HEK293T (cell line): ENCODE results near the gene CNPPD1.

Experiments
- CTCF ChIA-PET: fragments of 350-600 bp; formaldehyde crosslinking; extraction: SDS; loops from one replicate; lab custom pipeline; 2021; ENCODE audit warnings: antibody characterized with exemption, inconsistent platforms; lab: Yijun Ruan, JAX
- POLR2A ChIA-PET: fragments of 350-600 bp; formaldehyde crosslinking; extraction: SDS; loops from one replicate; lab custom pipeline; 2020; ENCODE audit warnings: antibody characterized with exemption, inconsistent platforms; lab: Yijun Ruan, JAX
- DNase-seq: peaks from one replicate; pipeline ENCODE4 v3.0.0; 2012; ENCODE audit warnings: mixed read lengths; ENCODE audit errors: extremely low spot score
- ARNT ChIP-seq: fragments of 450-650 bp; IDR thresholded peaks from 2 replicates; pipeline ENCODE4 v1.6.1; 2017; ENCODE audit warnings: mild to moderate bottlenecking
- BHLHE40 ChIP-seq: fragments of 450-650 bp; IDR thresholded peaks from 2 replicates; pipeline ENCODE4 v1.6.1; 2016; ENCODE audit warnings: mild to moderate bottlenecking, moderate library complexity, borderline replicate concordance
- CTBP1 ChIP-seq: fragments of 450-650 bp; IDR thresholded peaks from 2 replicates; pipeline ENCODE4 v1.6.1; 2016; ENCODE audit warnings: borderline replicate concordance
- ELF4 ChIP-seq: fragments of 450-650 bp; IDR thresholded peaks from 2 replicates; pipeline ENCODE4 v1.6.1; 2017; ENCODE audit warnings: antibody characterized with exemption
- FOXA1 ChIP-seq: fragments of 450-650 bp; IDR thresholded peaks from 2 replicates; pipeline ENCODE4 v1.6.1; 2016; ENCODE audit warnings: mild to moderate bottlenecking
- FOXK2 ChIP-seq: fragments of 450-650 bp; IDR thresholded peaks from 2 replicates; pipeline ENCODE4 v1.6.1; 2016; ENCODE audit warnings: mild to moderate bottlenecking
- FOXM1 ChIP-seq: fragments of 450-650 bp; IDR thresholded peaks from 2 replicates; pipeline ENCODE4 v1.6.1; 2017; ENCODE audit warnings: mild to moderate bottlenecking, borderline replicate concordance
- HDGF ChIP-seq: fragments of 450-650 bp; IDR thresholded peaks from 2 replicates; pipeline ENCODE4 v1.6.1; 2017; ENCODE audit warnings: antibody characterized with exemption, borderline replicate concordance
- L3MBTL2 ChIP-seq: fragments of 450-650 bp; conservative IDR thresholded peaks from 2 replicates; pipeline ENCODE4 v1.6.1; 2016; ENCODE audit warnings: mild to moderate bottlenecking
- LEF1 ChIP-seq: fragments of 450-650 bp; IDR thresholded peaks from 2 replicates; pipeline ENCODE4 v1.6.1; 2017; ENCODE audit warnings: mild to moderate bottlenecking, borderline replicate concordance
- NFRKB ChIP-seq: fragments of 450-650 bp; IDR thresholded peaks from 2 replicates; pipeline ENCODE4 v1.6.1; 2016; ENCODE audit warnings: mild to moderate bottlenecking, moderate library complexity
- SP1 ChIP-seq: fragments of 450-650 bp; IDR thresholded peaks from 2 replicates; pipeline ENCODE4 v1.6.1; 2017
- SUZ12 ChIP-seq: fragments of 450-650 bp; IDR thresholded peaks from 2 replicates; pipeline ENCODE4 v1.6.1; 2016; ENCODE audit warnings: mild to moderate bottlenecking
- TARDBP ChIP-seq: fragments of 450-650 bp; IDR thresholded peaks from 2 replicates; pipeline ENCODE4 v1.6.1; 2016
- ZNF384 ChIP-seq: fragments of 450-650 bp; IDR thresholded peaks from 2 replicates; pipeline ENCODE4 v1.6.1; 2016
- TF ChIP-seq, protein P1 (sequence below): fragments of 450-650 bp; IDR thresholded peaks from 2 replicates; pipeline ENCODE4 v1.6.1; 2016

The CNPPD1 gene

GRCh38 chr2:219220652-219221402, 44.1 kb upstream of the CNPPD1 start:
- no peak for DNase-seq
- ChIA-PET CTCF (no interaction called here), POLR2A (interaction anchor here (1.0 to 2.7 kb wide), 2 partner anchors 15 to 25 kb away, joined by 3 to 13 read pairs; partner anchors contain the start of genes GLB1L and STK16)
- TF ChIP-seq CTBP1 = no peak
- no peak for TF ChIP-seq SUZ12
- no peak for TF ChIP-seq L3MBTL2
- no peak for TF ChIP-seq LEF1

DNA sequence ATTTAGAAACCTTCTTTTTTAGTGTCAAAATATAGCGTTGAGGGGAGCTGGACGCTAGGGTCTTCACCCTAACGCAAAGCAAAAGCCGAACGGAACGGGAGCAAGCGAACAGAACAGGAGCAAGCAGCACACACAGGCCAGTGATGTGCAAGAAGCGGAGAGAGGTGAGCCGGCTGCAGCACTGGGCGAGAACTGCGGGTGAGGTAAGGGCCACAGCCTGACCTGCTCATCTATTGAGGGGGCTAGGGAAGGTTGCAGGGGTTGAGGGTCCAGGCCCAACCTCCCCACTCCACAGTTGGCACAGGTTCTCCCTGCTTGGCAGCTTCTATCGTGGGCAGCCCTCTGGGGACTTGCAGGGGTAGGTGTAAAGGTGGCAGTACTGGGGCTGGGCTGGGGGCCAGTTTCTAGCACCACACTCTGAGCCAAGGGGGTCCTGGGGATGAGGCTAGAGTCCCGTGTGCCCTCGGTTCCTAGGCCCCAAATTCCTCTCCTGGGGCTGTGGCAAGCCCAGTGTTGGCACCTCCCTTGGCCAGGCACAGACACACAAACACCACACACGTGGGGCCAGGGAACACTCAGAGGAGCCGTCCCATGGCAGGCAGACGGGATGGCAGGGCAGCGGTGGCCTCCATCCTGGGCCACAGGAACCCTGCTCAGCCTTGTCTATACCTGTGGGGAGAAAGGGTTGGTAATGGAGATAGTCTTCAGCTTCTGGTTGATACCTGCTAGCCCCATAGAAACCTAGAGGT, 43.2 kb upstream of the CNPPD1 start:
- POLR2A ChIA-PET = interaction anchor here (1.1 to 2.9 kb wide), 5 partner anchors 10 to 44 kb away, joined by 3 to 16 read pairs (median 10); partner anchors contain the start of genes ANKZF1, ATG9A, CNPPD1 and GLB1L
- no peak for DNase-seq
- CTCF ChIA-PET = no interaction called here
- TF ChIP-seq ELF4 (no peak), SUZ12 (no peak), HDGF (no peak), ARNT (no peak), FOXM1 (no peak), NFRKB (no peak), L3MBTL2 (no peak), ZNF384 (no peak), TARDBP (no peak), BHLHE40 (no peak), LEF1 (no peak), FOXA1 (no peak), FOXK2 (no peak), CTBP1 (no peak)
- TF ChIP-seq, protein P1, sequence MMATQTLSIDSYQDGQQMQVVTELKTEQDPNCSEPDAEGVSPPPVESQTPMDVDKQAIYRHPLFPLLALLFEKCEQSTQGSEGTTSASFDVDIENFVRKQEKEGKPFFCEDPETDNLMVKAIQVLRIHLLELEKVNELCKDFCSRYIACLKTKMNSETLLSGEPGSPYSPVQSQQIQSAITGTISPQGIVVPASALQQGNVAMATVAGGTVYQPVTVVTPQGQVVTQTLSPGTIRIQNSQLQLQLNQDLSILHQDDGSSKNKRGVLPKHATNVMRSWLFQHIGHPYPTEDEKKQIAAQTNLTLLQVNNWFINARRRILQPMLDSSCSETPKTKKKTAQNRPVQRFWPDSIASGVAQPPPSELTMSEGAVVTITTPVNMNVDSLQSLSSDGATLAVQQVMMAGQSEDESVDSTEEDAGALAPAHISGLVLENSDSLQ = no peak

- DNase-seq = peak; percentile 65
- CTCF ChIA-PET = no interaction called here
- POLR2A ChIA-PET = interaction anchor here (1.0 to 2.9 kb wide), 6 partner anchors 11 to 59 kb away, joined by 3 to 16 read pairs (median 8); partner anchors contain the start of genes ANKZF1, ATG9A, CNPPD1 and GLB1L
- TF ChIP-seq TARDBP = peak; percentile 47; the same call in 1 of the 2 replicates
- no peak for TF ChIP-seq SUZ12
- peak; percentile 91 for TF ChIP-seq L3MBTL2
- TF ChIP-seq FOXM1 = no peak
Observed at GRCh38 chr2:219218732-219219701, 42.3 kb upstream of the CNPPD1 start, which contains the start of gene ABCB6. Gene ABCB6, minus strand, starts transcription at chr2:219218958. Its CDS starts 285 bp downstream, at chr2:219218673.

GRCh38 chr2:219218217-219218731, 41.5 kb upstream of the CNPPD1 start:
- ChIA-PET POLR2A (interaction anchor here (1.0 to 2.9 kb wide), 5 partner anchors 11 to 60 kb away, joined by 3 to 16 read pairs (median 10); partner anchors contain the start of genes ANKZF1, ATG9A, CNPPD1 and GLB1L), CTCF (no interaction called here)
- no peak for TF ChIP-seq ZNF384
- TF ChIP-seq ELF4 = no peak
- TF ChIP-seq NFRKB = no peak
- no peak for DNase-seq

DNA sequence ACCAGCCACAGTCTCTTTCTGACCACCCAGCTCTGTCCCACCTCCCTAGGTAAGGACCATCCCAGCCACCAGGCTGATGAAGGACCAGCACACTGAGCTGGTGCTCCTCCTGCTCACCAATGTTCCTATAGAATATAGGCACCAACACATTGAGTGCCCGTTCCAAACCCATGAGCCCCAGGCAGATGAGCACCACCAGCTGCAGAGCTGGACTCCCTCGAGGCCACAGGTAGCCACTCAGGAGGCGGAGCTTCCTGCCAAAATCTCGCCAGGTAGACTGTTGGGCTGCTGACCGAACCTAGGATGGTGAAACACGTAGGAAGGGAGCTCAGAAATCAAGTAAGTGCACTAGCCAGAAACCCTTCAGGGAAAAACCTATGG, 39.8 kb upstream of the CNPPD1 start:
- no peak for DNase-seq
- ChIA-PET CTCF (no interaction called here), POLR2A (interaction anchor here (0.6 to 0.8 kb wide), 2 partner anchors 10 to 40 kb away, joined by 3 to 6 read pairs; partner anchors contain the start of genes CNPPD1 and ZFAND2B)
- no peak for TF ChIP-seq FOXA1
- TF ChIP-seq, protein P1 = no peak
- TF ChIP-seq SUZ12 = no peak
- no peak for TF ChIP-seq ZNF384
- no peak for TF ChIP-seq NFRKB
- no peak for TF ChIP-seq FOXM1
- TF ChIP-seq FOXK2 = no peak
- TF ChIP-seq BHLHE40 = no peak
- TF ChIP-seq L3MBTL2 = no peak
- TF ChIP-seq CTBP1 = no peak
- no peak for TF ChIP-seq HDGF
- no peak for TF ChIP-seq SP1
- TF ChIP-seq ARNT = no peak
- no peak for TF ChIP-seq TARDBP

- no peak for TF ChIP-seq LEF1
- no peak for TF ChIP-seq ARNT
- TF ChIP-seq, protein P1 = no peak
- TF ChIP-seq BHLHE40 = no peak
- TF ChIP-seq SP1 = no peak
- no peak for TF ChIP-seq L3MBTL2
- TF ChIP-seq ZNF384 = no peak
- TF ChIP-seq ELF4 = no peak
- CTCF ChIA-PET = no interaction called here
- POLR2A ChIA-PET = interaction anchor here (0.8 kb wide), 1 partner anchor 9 kb away, joined by 6 read pairs; the partner anchor contains the start of gene ZFAND2B
- DNase-seq = no peak
Observed at GRCh38 chr2:219215871-219216534, 39.3 kb upstream of the CNPPD1 start.
